ENCODE data around the gene PDGFC. TPM values are rescaled to one million over a fixed set of nuclear protein-coding genes. Genes with fewer than 3 reads are reported as not detected.

PDGFC gene
- total and polyA plus RNA-seq, 4 experiments from 2014 or later: 0.29 TPM; not detected in 3

DNA sequence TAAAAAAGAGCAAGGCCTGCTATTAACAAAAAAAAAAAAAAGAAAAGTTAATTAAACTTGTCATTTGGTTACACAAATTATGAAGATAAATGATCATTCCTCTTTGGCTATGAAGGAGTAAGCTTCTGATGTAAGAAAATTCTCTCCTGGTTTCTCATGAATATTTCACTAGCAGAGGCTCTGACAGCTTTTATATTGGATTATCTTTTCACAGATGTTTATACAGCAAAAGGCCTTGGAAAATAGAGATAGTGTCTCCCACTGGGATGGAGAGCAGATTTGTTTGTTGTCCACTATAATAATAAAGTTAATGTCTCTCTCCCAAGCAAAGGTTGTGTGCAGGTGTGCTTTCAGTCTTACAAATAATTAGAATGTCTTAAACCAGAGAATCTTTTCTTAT lies 40.7 kb upstream of the PDGFC start:
- Histone ChIP-seq H3K27ac (ENCODE audit: low read depth, low read length) (no peak overlapping the region), H3K4me1 (ENCODE audit: insufficient read depth, low read length) (no peaks in the 10 kb centered on the region), H3K4me3 (ENCODE audit: low read length in 2 of 2) (no peak overlapping the region), H3K9me3 (ENCODE audit: control insufficient read depth in 1 of 2, low read length in 2 of 2) (peaks cover 0 to 3% of the 10 kb centered on the region in 2 donors), H3K27me3 (ENCODE audit: insufficient read depth, low read length) (no peaks in the 10 kb centered on the region), H3K36me3 (ENCODE audit: insufficient read depth, low read length) (no peaks in the 10 kb centered on the region)
- ChIA-PET POLR2A (ENCODE audit: partially characterized antibody) (no interaction called here), CTCF (ENCODE audit: partially characterized antibody) (no interaction called here)
- intact Hi-C loops (cut with micrococcal nuclease): no loop called here
- Mint-ChIP-seq H3K36me3 (no peaks in the 10 kb centered on the region), H3K27ac (no peak overlapping the region), H3K4me1 (no peaks in the 10 kb centered on the region), H3K9me3 (peaks cover 0 to 6% (median 3%) of the 10 kb centered on the region in 8 donors), H3K27me3 (no peaks in the 10 kb centered on the region), H3K4me3 (no peak overlapping the region)
- DNase-seq: no peak

DNA sequence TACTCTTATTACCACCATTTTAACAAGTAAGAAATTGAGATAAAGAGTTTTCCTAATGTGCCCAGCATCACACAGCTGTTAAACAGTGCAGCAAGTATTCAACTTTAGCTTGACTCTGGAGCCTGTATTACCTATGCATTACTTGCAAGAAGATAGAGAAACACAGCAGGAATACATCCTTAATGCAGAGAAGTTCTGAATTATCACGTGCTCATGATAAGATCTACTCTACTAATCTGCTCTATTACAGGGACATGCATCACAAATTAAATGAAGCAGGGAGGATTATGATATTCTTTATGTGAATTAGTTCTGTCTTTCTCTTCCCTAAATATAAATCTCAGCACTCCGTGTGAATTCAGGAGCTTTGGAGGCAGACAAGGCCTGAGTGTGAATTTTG lies 39.0 kb upstream of the PDGFC start:
- H3K36me3 ChIP-seq (ENCODE audit: insufficient read depth, low read length): no peaks in the 10 kb centered on the region
- peaks cover 0 to 3% of the 10 kb centered on the region in 2 donors for H3K9me3 ChIP-seq (ENCODE audit: control insufficient read depth in 1 of 2, low read length in 2 of 2)
- no peak for DNase-seq
- no peak overlapping the region for H3K27ac ChIP-seq (ENCODE audit: low read depth, low read length)
- no peaks in the 10 kb centered on the region for H3K27me3 ChIP-seq (ENCODE audit: insufficient read depth, low read length)
- CTCF ChIA-PET (ENCODE audit: partially characterized antibody): no interaction called here
- no peaks in the 10 kb centered on the region for H3K36me3 Mint-ChIP-seq
- POLR2A ChIA-PET (ENCODE audit: partially characterized antibody): no interaction called here
- H3K27ac Mint-ChIP-seq: no peak overlapping the region
- H3K4me1 Mint-ChIP-seq: no peaks in the 10 kb centered on the region
- no peak overlapping the region for H3K4me3 Mint-ChIP-seq
- H3K9me3 Mint-ChIP-seq: peaks cover 0 to 4% (median 3%) of the 10 kb centered on the region in 8 donors
- no peaks in the 10 kb centered on the region for H3K27me3 Mint-ChIP-seq
- no peak overlapping the region for H3K4me3 ChIP-seq (ENCODE audit: low read length in 2 of 2)
- intact Hi-C loops (cut with micrococcal nuclease): no loop called here
- H3K4me1 ChIP-seq (ENCODE audit: insufficient read depth, low read length): no peaks in the 10 kb centered on the region

DNA sequence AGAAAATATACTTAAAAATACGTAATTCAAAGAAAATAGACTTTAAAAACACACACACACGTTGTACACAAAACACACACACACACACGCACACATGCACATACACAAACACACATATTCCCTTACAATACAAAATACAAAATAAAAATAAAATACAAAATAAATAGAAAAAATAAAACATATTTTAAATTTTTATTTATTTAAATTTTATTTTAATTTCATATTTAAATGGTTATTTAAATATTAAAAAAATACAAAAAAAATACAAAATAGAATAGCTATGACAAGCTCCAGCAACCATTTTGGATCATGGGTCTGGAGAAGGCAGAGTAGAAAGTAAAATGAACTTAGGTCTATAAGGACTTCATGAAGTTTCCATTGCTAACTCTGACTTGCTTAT lies 34.2 kb upstream of the PDGFC start:
- no peak overlapping the region for H3K27ac Mint-ChIP-seq
- intact Hi-C loops (cut with micrococcal nuclease): no loop called here
- Histone ChIP-seq H3K36me3 (ENCODE audit: insufficient read depth, low read length) (no peaks in the 10 kb centered on the region), H3K27ac (ENCODE audit: low read depth, low read length) (no peak overlapping the region), H3K9me3 (ENCODE audit: control insufficient read depth in 1 of 2, low read length in 2 of 2) (peaks cover 0 to 6% of the 10 kb centered on the region in 2 donors), H3K27me3 (ENCODE audit: insufficient read depth, low read length) (no peaks in the 10 kb centered on the region), H3K4me3 (ENCODE audit: low read length in 2 of 2) (no peak overlapping the region), H3K4me1 (ENCODE audit: insufficient read depth, low read length) (no peaks in the 10 kb centered on the region)
- H3K9me3 Mint-ChIP-seq: peaks cover 0 to 13% (median 3%) of the 10 kb centered on the region in 8 donors
- no peaks in the 10 kb centered on the region for H3K27me3 Mint-ChIP-seq
- DNase-seq: no peak
- ChIA-PET POLR2A (ENCODE audit: partially characterized antibody) (no interaction called here), CTCF (ENCODE audit: partially characterized antibody) (no interaction called here)
- H3K4me1 Mint-ChIP-seq: no peaks in the 10 kb centered on the region
- no peaks in the 10 kb centered on the region for H3K36me3 Mint-ChIP-seq
- no peak overlapping the region for H3K4me3 Mint-ChIP-seq

DNA sequence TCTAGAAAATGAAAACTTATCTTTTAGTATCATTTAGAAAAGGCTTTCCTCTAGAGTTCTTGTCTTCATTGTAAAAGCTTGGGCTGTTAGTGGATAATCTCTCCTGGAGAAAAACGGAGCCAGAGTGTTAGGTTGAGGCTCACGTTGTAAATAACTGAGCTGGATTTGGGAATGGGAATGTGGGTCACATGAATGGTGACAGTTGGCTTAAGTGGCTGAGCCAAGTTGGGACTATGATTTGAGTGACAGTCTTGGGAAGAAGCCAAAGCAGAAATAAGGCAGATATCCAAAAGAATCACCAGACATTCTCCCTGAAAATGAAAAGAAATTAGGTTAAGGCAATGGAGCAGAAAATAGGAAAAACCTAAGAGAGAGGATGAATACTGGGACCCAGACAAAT lies 33.6 kb upstream of the PDGFC start:
- H3K36me3 Mint-ChIP-seq: no peaks in the 10 kb centered on the region
- no peak overlapping the region for H3K27ac Mint-ChIP-seq
- Histone ChIP-seq H3K27ac (ENCODE audit: low read depth, low read length) (no peak overlapping the region), H3K4me3 (ENCODE audit: low read length in 2 of 2) (no peak overlapping the region), H3K4me1 (ENCODE audit: insufficient read depth, low read length) (no peaks in the 10 kb centered on the region), H3K9me3 (ENCODE audit: control insufficient read depth in 1 of 2, low read length in 2 of 2) (peaks cover 0 to 6% of the 10 kb centered on the region in 2 donors), H3K27me3 (ENCODE audit: insufficient read depth, low read length) (no peaks in the 10 kb centered on the region), H3K36me3 (ENCODE audit: insufficient read depth, low read length) (no peaks in the 10 kb centered on the region)
- H3K27me3 Mint-ChIP-seq: no peaks in the 10 kb centered on the region
- H3K4me1 Mint-ChIP-seq: no peaks in the 10 kb centered on the region
- ChIA-PET POLR2A (ENCODE audit: partially characterized antibody) (no interaction called here), CTCF (ENCODE audit: partially characterized antibody) (no interaction called here)
- no peak for DNase-seq
- peaks cover 0 to 13% (median 4%) of the 10 kb centered on the region in 8 donors for H3K9me3 Mint-ChIP-seq
- intact Hi-C loops (cut with micrococcal nuclease): no loop called here
- H3K4me3 Mint-ChIP-seq: no peak overlapping the region

DNA sequence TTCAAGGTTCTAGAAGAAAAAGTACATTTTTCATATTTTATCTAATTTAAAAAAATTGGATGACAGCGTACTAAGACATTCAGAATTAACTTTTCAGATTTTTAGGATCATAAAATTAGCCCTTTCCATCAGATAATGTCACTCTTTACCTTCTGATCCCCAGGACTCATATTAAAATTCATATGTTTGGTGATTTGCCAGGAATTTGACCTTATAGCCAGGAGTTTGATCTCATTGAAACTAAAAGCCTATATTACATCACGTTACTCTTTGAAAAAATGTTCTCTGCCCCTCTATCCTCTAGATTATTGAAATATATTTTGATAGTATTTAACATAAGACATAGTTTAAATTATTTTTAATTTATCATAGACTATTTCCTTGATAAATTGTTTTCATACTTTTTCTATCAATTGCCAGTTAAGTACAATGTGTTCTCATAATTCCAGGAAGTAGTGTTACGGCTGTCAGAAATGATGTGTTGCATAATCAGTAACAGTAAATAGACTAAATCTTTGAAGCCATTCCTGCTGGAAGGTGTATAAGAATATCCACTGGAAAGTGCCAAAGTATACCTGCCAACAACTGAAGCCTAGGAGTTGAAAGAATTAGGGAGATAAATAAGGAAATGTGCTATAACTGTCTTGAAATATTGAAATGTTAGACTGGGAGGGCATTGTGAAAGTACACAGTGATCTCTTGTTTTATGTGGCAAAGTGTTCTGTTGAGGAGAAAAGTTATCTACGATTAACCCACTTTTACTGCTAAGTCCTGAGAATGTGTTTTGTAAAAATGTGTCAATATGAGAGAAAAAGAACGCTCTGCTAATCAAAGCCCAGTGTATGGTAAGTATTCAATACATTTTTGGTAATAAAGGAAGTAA lies 32.9 kb upstream of the PDGFC start:
- no peaks in the 10 kb centered on the region for H3K27me3 ChIP-seq (ENCODE audit: insufficient read depth, low read length)
- no peaks in the 10 kb centered on the region for H3K4me1 ChIP-seq (ENCODE audit: insufficient read depth, low read length)
- ChIA-PET POLR2A (ENCODE audit: partially characterized antibody) (no interaction called here), CTCF (ENCODE audit: partially characterized antibody) (no interaction called here)
- Mint-ChIP-seq H3K4me1 (no peaks in the 10 kb centered on the region), H3K9me3 (peaks cover 0 to 13% (median 4%) of the 10 kb centered on the region in 8 donors), H3K27me3 (no peaks in the 10 kb centered on the region), H3K27ac (no peak overlapping the region), H3K4me3 (no peak overlapping the region), H3K36me3 (no peaks in the 10 kb centered on the region)
- H3K9me3 ChIP-seq (ENCODE audit: control insufficient read depth in 1 of 2, low read length in 2 of 2): peaks cover 0 to 6% of the 10 kb centered on the region in 2 donors
- no peak for DNase-seq
- intact Hi-C loops (cut with micrococcal nuclease): no loop called here
- H3K27ac ChIP-seq (ENCODE audit: low read depth, low read length): no peak overlapping the region
- no peak overlapping the region for H3K4me3 ChIP-seq (ENCODE audit: low read length in 2 of 2)
- H3K36me3 ChIP-seq (ENCODE audit: insufficient read depth, low read length): no peaks in the 10 kb centered on the region

DNA sequence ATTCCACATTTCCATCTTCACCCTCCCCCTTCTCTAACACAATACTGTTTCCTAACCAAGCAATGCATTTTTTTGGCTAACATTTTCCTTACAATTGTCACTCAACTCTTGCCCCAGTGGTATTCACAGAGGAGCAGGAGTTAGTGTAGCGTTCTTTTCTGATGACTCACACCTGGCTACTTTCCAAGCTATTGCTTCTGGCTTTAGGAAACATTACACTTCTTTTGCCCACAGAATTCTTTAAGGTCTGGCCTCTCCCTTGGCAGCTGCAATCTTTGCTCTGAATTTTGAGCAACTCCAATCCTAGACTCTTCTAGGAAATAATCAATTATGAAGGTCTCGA lies 27.5 kb upstream of the PDGFC start:
- H3K36me3 ChIP-seq (ENCODE audit: insufficient read depth, low read length): no peaks in the 10 kb centered on the region
- no peaks in the 10 kb centered on the region for H3K27me3 ChIP-seq (ENCODE audit: insufficient read depth, low read length)
- ChIA-PET POLR2A (ENCODE audit: partially characterized antibody) (no interaction called here), CTCF (ENCODE audit: partially characterized antibody) (no interaction called here)
- DNase-seq: no peak
- Mint-ChIP-seq H3K27me3 (no peaks in the 10 kb centered on the region), H3K36me3 (no peaks in the 10 kb centered on the region), H3K4me1 (no peaks in the 10 kb centered on the region), H3K9me3 (peaks cover 2 to 36% (median 15%) of the 10 kb centered on the region in 8 donors), H3K4me3 (no peak overlapping the region), H3K27ac (no peak overlapping the region)
- no peaks in the 10 kb centered on the region for H3K4me1 ChIP-seq (ENCODE audit: insufficient read depth, low read length)
- intact Hi-C loops (cut with micrococcal nuclease): no loop called here
- peaks cover 0 to 2% of the 10 kb centered on the region in 2 donors for H3K9me3 ChIP-seq (ENCODE audit: control insufficient read depth in 1 of 2, low read length in 2 of 2)
- no peak overlapping the region for H3K27ac ChIP-seq (ENCODE audit: low read depth, low read length)
- H3K4me3 ChIP-seq (ENCODE audit: low read length in 2 of 2): no peak overlapping the region

DNA sequence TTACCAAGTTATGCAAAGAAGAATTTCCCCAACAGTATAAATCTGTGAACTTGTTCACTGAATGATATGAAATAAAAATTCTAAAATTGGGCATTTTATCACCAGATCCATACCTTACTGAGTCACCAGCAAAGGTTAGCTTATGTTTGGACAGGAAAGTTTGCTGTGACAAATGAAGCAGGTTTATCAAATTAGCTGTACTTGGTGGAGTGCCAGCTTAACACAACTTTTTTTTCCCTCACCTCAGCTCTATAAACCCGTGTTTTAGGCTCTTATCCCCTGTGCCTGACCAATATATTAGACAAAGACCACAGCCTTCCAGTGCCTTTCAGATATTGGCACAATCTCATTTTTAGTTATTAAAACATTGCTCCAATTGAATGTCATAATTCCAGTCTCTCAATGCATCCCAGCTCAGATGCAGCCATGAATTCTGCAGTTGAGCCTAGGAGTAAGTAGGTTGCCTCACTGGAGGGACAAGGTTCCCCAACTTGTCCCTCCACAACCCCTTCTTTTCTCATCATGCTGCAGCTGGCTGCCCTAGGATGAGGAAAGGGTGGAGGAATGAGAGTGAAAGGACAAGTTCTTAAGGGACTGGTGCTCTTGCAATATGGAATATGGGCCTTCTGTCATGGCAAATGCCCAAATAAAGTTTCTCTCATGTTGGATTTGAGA lies 27.0 kb upstream of the PDGFC start:
- DNase-seq: no peak
- Mint-ChIP-seq H3K36me3 (no peaks in the 10 kb centered on the region), H3K27me3 (no peaks in the 10 kb centered on the region), H3K27ac (no peak overlapping the region), H3K9me3 (peaks cover 2 to 36% (median 15%) of the 10 kb centered on the region in 8 donors), H3K4me1 (no peaks in the 10 kb centered on the region), H3K4me3 (no peak overlapping the region)
- no peaks in the 10 kb centered on the region for H3K36me3 ChIP-seq (ENCODE audit: insufficient read depth, low read length)
- POLR2A ChIA-PET (ENCODE audit: partially characterized antibody): no interaction called here
- intact Hi-C loops (cut with micrococcal nuclease): no loop called here
- no peaks in the 10 kb centered on the region for H3K27me3 ChIP-seq (ENCODE audit: insufficient read depth, low read length)
- CTCF ChIA-PET (ENCODE audit: partially characterized antibody): no interaction called here
- H3K4me3 ChIP-seq (ENCODE audit: low read length in 2 of 2): no peak overlapping the region
- no peak overlapping the region for H3K27ac ChIP-seq (ENCODE audit: low read depth, low read length)
- no peaks in the 10 kb centered on the region for H3K4me1 ChIP-seq (ENCODE audit: insufficient read depth, low read length)
- no peaks in the 10 kb centered on the region for H3K9me3 ChIP-seq (ENCODE audit: control insufficient read depth in 1 of 2, low read length in 2 of 2)
